Cerebellar nuclear complex (tissue), 1 donor: ENCODE measurements around the gene EPHA3.

ENCODE experiments used
- DNase-seq, 2 experiments: peaks; one replicate each; lab custom pipeline; 2025; lab: John Stamatoyannopoulos, UW

Gene EPHA3

DNA sequence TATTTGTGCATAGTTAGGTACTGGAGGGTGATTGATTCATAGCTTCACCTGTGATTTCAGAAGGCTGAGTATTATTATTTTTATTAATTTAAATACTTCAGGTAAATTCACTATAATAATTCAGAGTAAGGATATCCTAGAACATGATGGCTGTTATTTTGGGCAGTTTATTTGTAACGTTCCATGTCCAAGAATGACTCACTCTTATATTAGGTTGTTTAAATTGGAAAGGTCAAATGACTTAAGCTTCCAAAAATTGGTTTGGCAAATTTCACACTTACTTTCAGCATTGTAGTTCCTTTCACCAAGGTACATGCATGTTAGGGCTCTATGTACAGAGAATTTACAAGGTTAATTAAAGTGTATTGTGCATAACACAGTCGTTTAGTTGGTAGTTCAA, 120.2 kb downstream of the EPHA3 start:
- DNase-seq = no peak

DNA sequence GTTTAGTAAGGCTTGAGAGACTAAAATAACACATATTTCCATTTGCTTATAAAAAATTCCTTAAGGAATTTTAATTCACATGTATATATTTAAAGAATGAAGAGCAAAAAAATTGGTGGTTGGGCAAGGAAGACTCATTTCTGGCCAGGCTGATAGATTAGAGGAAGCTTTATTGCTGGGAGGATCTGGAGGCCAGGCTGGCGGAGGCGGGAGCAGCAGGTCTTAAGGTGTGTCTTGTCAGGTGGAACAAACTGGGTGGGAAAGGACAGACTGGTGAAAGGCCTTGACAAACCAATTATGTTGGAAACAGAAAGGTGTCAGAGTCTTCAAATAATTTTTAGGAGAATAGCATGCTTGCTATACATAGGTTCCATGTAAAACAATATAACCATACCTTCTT, 124.7 kb downstream of the EPHA3 start:
- DNase-seq = no peak

DNA sequence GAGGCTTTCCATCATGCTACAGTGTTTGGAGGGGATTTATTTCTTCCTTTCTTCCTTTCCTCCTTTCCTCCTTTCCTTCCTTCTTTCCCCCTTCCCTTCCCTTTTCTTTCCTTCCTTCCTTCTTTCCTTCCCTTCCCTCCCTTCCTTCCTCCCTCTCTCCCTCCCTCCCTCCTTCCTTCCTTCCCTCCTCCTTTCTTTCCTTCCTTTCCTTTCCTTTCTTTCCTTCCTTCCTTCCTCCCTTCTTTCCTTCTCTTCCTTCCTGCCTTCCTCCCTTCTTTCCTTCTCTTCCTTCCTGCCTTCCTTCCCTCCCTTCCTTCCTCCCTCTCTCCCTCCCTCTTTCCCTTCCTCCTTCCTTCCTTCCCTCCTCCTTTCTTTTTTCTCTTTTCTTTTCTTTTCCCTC, 127.2 kb downstream of the EPHA3 start:
- DNase-seq = no peak

DNA sequence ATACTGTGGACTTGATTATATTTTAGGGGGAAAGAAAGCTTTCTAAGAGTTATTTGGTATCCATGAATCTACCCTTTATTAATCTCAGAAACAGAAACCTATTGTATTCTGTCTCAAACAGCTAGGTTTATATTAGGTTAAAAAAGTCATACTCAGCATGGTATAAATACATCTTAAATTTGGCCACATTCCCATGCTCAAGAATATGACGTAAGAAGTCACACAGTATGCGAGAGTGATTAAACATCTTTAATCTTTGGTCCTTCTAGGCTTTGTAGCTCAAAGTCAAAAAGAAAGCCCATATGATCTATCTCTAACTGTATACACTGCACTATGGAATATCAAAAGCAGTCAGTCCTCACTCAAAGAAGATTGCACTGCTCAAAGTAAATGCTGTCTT, 131.4 kb downstream of the EPHA3 start:
- no peak for DNase-seq

- DNase-seq = no peak
Observed at GRCh38 chr3:89239774-89240173, 132.4 kb downstream of the EPHA3 start.

DNA sequence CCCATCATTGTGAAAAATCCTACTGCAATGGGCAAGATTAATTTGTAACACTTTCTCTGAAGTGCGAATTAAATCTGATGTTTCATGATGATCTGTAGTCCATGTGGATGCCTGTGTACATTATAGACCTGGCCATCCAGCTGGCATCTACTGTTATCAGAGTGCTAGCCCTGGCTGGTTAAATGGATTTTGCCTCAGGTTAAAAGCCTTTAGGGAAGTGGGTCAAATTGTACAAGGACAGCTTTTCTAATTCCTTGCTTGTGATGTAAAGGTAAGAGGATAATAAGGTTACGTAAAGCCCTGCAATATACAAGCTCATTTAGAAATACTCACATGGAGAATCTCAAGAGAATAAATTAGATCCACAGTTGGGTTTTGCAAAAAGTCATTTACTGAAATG, 138.2 kb downstream of the EPHA3 start:
- no peak for DNase-seq

DNA sequence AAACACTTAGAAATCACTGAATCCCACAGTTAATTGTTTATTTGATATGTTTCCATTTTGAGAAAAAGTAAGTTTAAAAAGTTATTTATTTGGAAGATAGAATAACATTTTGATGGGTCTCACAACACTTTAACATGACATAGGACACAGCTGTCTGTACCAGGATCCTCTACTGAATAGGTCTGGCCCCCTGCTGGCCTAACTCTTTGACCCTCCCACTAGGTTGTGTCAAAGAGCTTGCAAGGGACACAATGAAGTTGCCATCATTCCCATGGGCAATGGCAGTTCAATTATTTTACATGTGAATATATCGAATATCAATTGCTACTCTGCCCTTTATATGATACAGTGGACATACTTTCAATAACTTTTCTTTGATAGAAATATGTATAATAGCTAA, 138.9 kb downstream of the EPHA3 start:
- DNase-seq = no peak

GRCh38 chr3:89250742-89251141, 143.3 kb downstream of the EPHA3 start:
- no peak for DNase-seq

- DNase-seq = no peak
Observed at GRCh38 chr3:89252016-89252415, 144.6 kb downstream of the EPHA3 start.

DNA sequence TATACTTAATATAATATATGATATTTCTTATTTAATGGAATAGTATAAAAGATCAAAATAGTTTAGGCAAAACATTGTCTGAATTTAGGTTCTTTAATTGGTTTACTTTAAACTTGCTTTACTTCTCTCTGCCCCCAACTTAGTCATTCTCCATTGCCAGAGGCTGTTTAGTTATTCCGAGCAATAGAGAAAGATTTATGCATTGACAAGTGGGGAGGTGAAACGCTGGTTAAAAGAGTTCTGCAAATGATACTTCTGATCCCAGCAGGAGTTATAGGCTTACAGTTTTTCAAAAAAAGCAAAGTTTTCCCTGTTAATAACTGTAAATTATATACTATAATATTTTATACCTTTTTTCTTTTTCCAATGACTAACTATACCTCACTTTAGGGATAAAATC, 145.4 kb downstream of the EPHA3 start:
- no peak for DNase-seq

GRCh38 chr3:89256395-89256794, 149.0 kb downstream of the EPHA3 start:
- DNase-seq = no peak

GRCh38 chr3:89256882-89257281, 149.5 kb downstream of the EPHA3 start:
- DNase-seq = no peak

- DNase-seq = no peak
Observed at GRCh38 chr3:89260721-89261120, 153.3 kb downstream of the EPHA3 start.

- no peak for DNase-seq
Observed at GRCh38 chr3:89261673-89262072, 154.3 kb downstream of the EPHA3 start.

DNA sequence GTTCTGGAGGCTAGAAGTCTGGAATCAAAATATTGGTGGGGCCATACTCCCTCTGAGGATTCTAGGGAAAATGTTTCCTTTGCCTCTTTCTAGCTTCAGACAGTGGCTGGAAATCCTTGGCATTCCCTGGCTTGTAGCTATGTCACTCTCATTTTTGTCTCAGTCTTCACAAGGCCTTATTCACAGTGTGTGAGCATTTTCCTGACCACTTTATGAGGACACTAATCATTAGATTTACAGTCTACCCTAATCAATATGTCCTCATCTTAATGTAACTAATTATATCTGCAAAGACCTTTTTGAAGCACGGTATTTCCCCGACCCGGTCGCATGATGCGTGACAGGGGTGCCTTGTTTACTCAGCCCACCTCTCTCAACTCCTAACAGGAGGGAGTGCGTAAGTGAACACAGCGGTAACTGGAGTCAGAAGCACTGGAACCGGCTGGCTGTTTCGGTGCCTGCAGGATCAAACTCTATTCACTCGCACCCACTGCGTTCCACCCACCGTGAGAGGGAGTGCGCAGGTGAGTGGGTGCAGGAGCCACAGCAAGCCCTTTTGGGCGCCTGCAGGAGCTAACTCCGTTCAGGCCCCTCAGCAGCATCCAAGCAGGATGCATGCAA, 155.0 kb downstream of the EPHA3 start:
- no peak for DNase-seq

DNA sequence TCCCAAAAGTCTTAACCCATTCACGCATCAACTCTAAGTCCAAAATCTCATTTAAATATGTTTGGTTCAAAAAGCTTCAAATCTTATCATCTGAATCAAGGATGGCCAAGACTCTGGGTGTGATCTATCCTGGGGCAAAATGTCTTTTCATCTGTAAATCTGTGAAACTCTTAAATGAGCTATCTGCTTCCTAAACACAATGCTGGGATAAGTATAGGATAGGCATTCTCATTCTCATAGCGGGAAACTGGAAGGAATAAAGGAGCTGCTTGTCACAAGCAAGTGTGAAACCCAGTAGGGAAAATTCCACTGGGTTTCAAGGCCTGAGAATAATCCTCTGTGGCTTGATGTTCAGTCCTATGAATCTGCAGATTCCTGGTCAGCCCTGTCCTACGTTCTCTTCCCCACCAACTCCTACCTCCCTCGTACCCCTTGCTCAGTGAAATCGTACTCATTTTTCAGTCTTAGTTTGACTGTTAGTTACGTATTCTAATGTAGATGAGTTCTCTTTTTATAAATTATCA, 156.7 kb downstream of the EPHA3 start:
- DNase-seq = no peak

GRCh38 chr3:89266074-89266473, 158.7 kb downstream of the EPHA3 start:
- no peak for DNase-seq

DNA sequence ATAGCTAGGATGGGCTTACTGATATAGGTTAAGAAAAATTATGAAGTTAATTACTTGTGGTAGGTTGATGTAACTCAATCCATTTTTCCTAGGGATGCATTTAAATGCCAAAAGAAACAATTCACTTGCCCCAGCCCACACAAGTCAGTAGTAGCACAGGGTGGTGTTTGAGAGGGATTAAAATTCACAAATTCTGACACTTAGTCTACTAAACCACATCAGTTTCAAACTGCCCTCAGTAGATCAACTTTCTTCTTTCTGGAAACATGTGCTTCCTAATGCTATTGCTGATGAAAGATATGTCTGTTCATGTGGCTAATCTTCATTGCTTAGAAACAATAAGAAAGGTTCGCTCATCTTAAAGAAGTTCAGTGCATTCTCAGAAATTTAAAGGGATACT, 160.6 kb downstream of the EPHA3 start:
- DNase-seq = no peak

- DNase-seq = no peak
Observed at GRCh38 chr3:89270201-89270600, 162.8 kb downstream of the EPHA3 start.

DNA sequence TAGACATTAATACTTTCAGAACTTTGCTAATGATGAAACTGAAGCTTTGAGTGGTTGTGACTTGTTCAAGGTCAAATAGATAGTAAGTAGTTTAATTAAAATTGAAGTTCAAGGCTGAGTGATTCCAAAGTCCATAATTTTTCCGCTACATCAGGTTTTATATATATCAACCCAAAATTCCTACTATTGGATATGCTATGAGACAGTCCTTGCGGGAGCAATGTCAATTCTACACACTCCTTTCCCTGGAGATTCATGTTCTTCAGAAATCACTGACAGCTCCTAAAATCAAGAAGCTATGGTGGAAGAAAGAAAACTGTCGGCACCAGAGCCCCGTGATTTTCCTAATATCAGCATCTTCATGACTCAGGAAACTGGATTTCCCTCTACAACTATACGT, 167.6 kb downstream of the EPHA3 start:
- no peak for DNase-seq

DNA sequence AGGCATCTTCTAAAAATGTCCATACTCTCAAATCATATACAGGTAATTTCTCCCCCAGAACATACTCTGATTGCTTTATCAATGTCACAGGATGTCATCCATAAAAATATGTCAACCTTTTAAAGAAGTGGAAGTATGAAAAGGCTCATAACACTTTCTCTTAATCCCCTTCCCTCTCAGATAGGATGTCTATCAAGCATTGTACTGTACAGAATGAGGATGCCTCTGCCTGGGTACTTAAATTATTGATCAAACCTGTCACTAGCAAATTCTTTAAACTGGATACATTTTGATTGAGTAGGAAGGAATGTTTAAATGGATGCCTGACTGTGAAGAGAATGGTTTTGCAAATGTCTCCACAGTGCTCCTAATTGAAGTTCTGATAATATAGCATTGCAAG, 168.7 kb downstream of the EPHA3 start:
- no peak for DNase-seq

GRCh38 chr3:89278302-89279025, 171.0 kb downstream of the EPHA3 start:
- no peak for DNase-seq

GRCh38 chr3:89280301-89280700, 172.9 kb downstream of the EPHA3 start:
- DNase-seq = no peak
